Common myeloid progenitor, CD34-positive (primary cell): ENCODE results near the gene MAPK12.

ENCODE experiments used
- CTCF ChIA-PET: fragments of 350-600 bp; sonication (Branson Sonifier 250); formaldehyde crosslinking; loops from one replicate; lab custom pipeline; 2021; ENCODE audit warnings: antibody characterized with exemption; lab: Charles Lee
- POLR2A ChIA-PET: fragments of 350-600 bp; sonication (Branson Sonifier 250); formaldehyde crosslinking; loops from one replicate; lab custom pipeline; 2021; ENCODE audit warnings: antibody characterized with exemption; lab: Charles Lee
- DNase-seq, 3 donors: peaks; one replicate each; pipeline versions ENCODE4 v3.0.0 to v3.0.0-alpha.2; 2013
- H3K27ac ChIP-seq, 2 experiments: 1 replicate in 1 of 2; 2 replicates in 1 of 2; pipeline ENCODE4 v1.7.0; 2013; ENCODE audit warnings: inconsistent platforms in 2 of 2, low read length in 2 of 2, mild to moderate bottlenecking in 2 of 2, low read depth in 1 of 2, moderate library complexity in 1 of 2; ENCODE audit not compliant: severe bottlenecking in 2 of 2, insufficient read depth in 1 of 2, poor library complexity in 1 of 2
- H3K27me3 ChIP-seq, 5 experiments: replicated peaks in 2 of 5; 1 replicate in 3 of 5; 2 replicates in 2 of 5; pipeline versions ENCODE4 v1.6.1 to v1.7.0; 2013; ENCODE audit warnings: low read length in 4 of 5, mild to moderate bottlenecking in 2 of 5, moderate library complexity in 2 of 5, inconsistent platforms in 1 of 5; ENCODE audit not compliant: insufficient read depth in 5 of 5, control insufficient read depth in 4 of 5
- H3K36me3 ChIP-seq, 4 experiments: 1 replicate in 2 of 4; 2 replicates in 2 of 4; pipeline versions ENCODE4 v1.6.1 to v1.7.0; 2013; ENCODE audit warnings: low read length in 3 of 4, control low read depth in 1 of 4, mild to moderate bottlenecking in 1 of 4; ENCODE audit not compliant: control insufficient read depth in 4 of 4, insufficient read depth in 4 of 4
- H3K4me1 ChIP-seq, 4 experiments: 1 replicate in 3 of 4; 2 replicates in 1 of 4; pipeline versions ENCODE4 v1.6.1 to v1.7.1; 2013; ENCODE audit warnings: low read length in 3 of 4, mild to moderate bottlenecking in 3 of 4, control low read depth in 1 of 4, inconsistent platforms in 1 of 4, moderate library complexity in 1 of 4; ENCODE audit not compliant: control insufficient read depth in 4 of 4, insufficient read depth in 4 of 4; ENCODE audit errors: control extremely low read depth in 1 of 4
- H3K4me3 ChIP-seq, 7 experiments: 1 replicate in 4 of 7; 2 replicates in 3 of 7; pipeline versions ENCODE4 v1.5.1 to v1.7.0; 2013; ENCODE audit warnings: mild to moderate bottlenecking in 7 of 7, low read length in 6 of 7, moderate library complexity in 6 of 7, inconsistent platforms in 2 of 7, low read depth in 2 of 7, control low read depth in 1 of 7; ENCODE audit not compliant: insufficient read depth in 4 of 7, control insufficient read depth in 1 of 7; ENCODE audit errors: extremely low read depth in 1 of 7
- H3K9me3 ChIP-seq, 5 experiments: 1 replicate in 4 of 5; 2 replicates in 1 of 5; pipeline versions ENCODE4 v1.6.1 to v1.7.1; 2013; ENCODE audit warnings: low read length in 4 of 5, mild to moderate bottlenecking in 2 of 5, inconsistent platforms in 1 of 5, low read depth in 1 of 5, moderate library complexity in 1 of 5; ENCODE audit not compliant: control insufficient read depth in 4 of 5, insufficient read depth in 2 of 5; ENCODE audit errors: control extremely low read depth in 1 of 5
- WGBS: methylation state at CpG from one replicate; pipeline ENCODE4 v1.1.5; 2013; ENCODE audit not compliant: insufficient coverage; 5-methylcytosine and 5-hydroxymethylcytosine counted together

Gene MAPK12

GRCh38 chr22:50257451-50258360 is 3.8 kb downstream of the MAPK12 start:
- peaks cover 0 to 46% (median 19%) of the 10 kb centered on the region in 4 experiments for H3K36me3 ChIP-seq
- H3K27ac ChIP-seq, result no peak overlapping the region
- no peaks in the 10 kb centered on the region for H3K27me3 ChIP-seq
- peaks cover 0 to 19% (median 17%) of the 10 kb centered on the region in 4 experiments for H3K4me1 ChIP-seq
- WGBS, result 93% methylated on average over 27 of the region's 31 CpGs
- H3K4me3 ChIP-seq, result no peak overlapping the region
- H3K9me3 ChIP-seq, result no peaks in the 10 kb centered on the region
- POLR2A ChIA-PET, result no interaction called here
- CTCF ChIA-PET, result no interaction called here
- no peak for DNase-seq

- ChIA-PET CTCF (no interaction called here), POLR2A (no interaction called here)
- Histone ChIP-seq H3K4me1 (peaks cover 0 to 13% (median 11%) of the 10 kb centered on the region in 4 experiments), H3K27ac (no peak overlapping the region), H3K9me3 (no peaks in the 10 kb centered on the region), H3K4me3 (no peak overlapping the region), H3K36me3 (peaks cover 0 to 49% (median 19%) of the 10 kb centered on the region in 4 experiments), H3K27me3 (no peaks in the 10 kb centered on the region)
- over 99% methylated on average over 14 of the region's 16 CpGs for WGBS
- no peak for DNase-seq
Observed at GRCh38 chr22:50257041-50257440, 4.4 kb downstream of the MAPK12 start.

GRCh38 chr22:50256258-50256862 is 5.1 kb downstream of the MAPK12 start:
- POLR2A ChIA-PET, result no interaction called here
- CTCF ChIA-PET, result interaction anchor here (0.9 to 1.2 kb wide), 2 partner anchors 20 to 85 kb away, joined by 3 to 4 read pairs; no protein-coding TSS in a partner anchor

GRCh38 chr22:50255607-50256006 is 5.9 kb downstream of the MAPK12 start:
- POLR2A ChIA-PET, result no interaction called here
- peaks cover 0 to 49% (median 19%) of the 10 kb centered on the region in 4 experiments for H3K36me3 ChIP-seq
- H3K4me3 ChIP-seq, result no peak overlapping the region
- H3K27ac ChIP-seq, result no peak overlapping the region
- H3K4me1 ChIP-seq, result peaks cover 0 to 19% (median 18%) of the 10 kb centered on the region in 4 experiments
- CTCF ChIA-PET, result interaction anchor here (0.8 to 1.2 kb wide), 4 partner anchors 11 to 86 kb away, joined by 3 to 4 read pairs (median 3); partner anchors contain the start of gene TUBGCP6
- WGBS, result 96% methylated on average over 14 of the region's 17 CpGs
- no peaks in the 10 kb centered on the region for H3K9me3 ChIP-seq
- DNase-seq, result no peak
- H3K27me3 ChIP-seq, result no peaks in the 10 kb centered on the region

More at GRCh38 chr22:50256258-50256862, 5.1 kb downstream of the MAPK12 start:
- whole genome bisulfite sequencing, result 94% methylated on average over 9 of the region's 12 CpGs
- Histone ChIP-seq H3K27ac (no peak overlapping the region), H3K27me3 (no peaks in the 10 kb centered on the region), H3K4me3 (no peak overlapping the region), H3K36me3 (peaks cover 0 to 49% (median 19%) of the 10 kb centered on the region in 4 experiments), H3K9me3 (no peaks in the 10 kb centered on the region), H3K4me1 (peaks cover 0 to 17% (median 15%) of the 10 kb centered on the region in 4 experiments)
- DNase-seq, result no peak

- Histone ChIP-seq H3K9me3 (no peaks in the 10 kb centered on the region), H3K27ac (no peak overlapping the region), H3K4me3 (no peak overlapping the region), H3K4me1 (peaks cover 0 to 19% (median 18%) of the 10 kb centered on the region in 4 experiments), H3K36me3 (peaks cover 0 to 49% (median 19%) of the 10 kb centered on the region in 4 experiments), H3K27me3 (no peaks in the 10 kb centered on the region)
- CTCF ChIA-PET, result interaction anchor here (0.8 to 1.2 kb wide), 3 partner anchors 11 to 86 kb away, joined by 3 to 4 read pairs (median 3); partner anchors contain the start of gene TUBGCP6
- POLR2A ChIA-PET, result no interaction called here
- DNase-seq, result no peak
- WGBS, result 94% methylated on average over 16 of the region's 19 CpGs
Observed at GRCh38 chr22:50255099-50255498, 6.4 kb downstream of the MAPK12 start.

- H3K9me3 ChIP-seq, result no peaks in the 10 kb centered on the region
- H3K27ac ChIP-seq, result no peak overlapping the region
- 94% methylated on average over 5 of the region's 8 CpGs for WGBS
- peaks cover 0 to 29% (median 25%) of the 10 kb centered on the region in 4 experiments for H3K4me1 ChIP-seq
- peaks cover 0 to 49% (median 22%) of the 10 kb centered on the region in 4 experiments for H3K36me3 ChIP-seq
- no peak overlapping the region for H3K4me3 ChIP-seq
- ChIA-PET CTCF (interaction anchor here (0.6 to 1.6 kb wide), 4 partner anchors 53 to 215 kb away, joined by 3 to 8 read pairs (median 3); partner anchors contain the start of gene PLXNB2), POLR2A (no interaction called here)
- H3K27me3 ChIP-seq, result no peaks in the 10 kb centered on the region
- no peak for DNase-seq
Observed at GRCh38 chr22:50253941-50254340, 7.5 kb downstream of the MAPK12 start.
